Endodermal cell (in vitro differentiated cells): Measurements from ENCODE around the gene RBM20. TPM values are rescaled to one million over a fixed set of nuclear protein-coding genes. Genes with fewer than 3 reads are reported as not detected.

Source experiments
- DNase-seq: peaks from one replicate; pipeline ENCODE4 v3.0.0-alpha.2; 2017
- H3K27ac ChIP-seq: 2 replicates; pipeline ENCODE4 v1.5.1; 2013; ENCODE audit warnings: mild to moderate bottlenecking, low read depth, low read length, moderate library complexity
- H3K27me3 ChIP-seq: 2 replicates; pipeline ENCODE4 v1.6.1; 2013; ENCODE audit warnings: mild to moderate bottlenecking, low read length, moderate library complexity; ENCODE audit not compliant: insufficient read depth, control insufficient read depth, poor library complexity, severe bottlenecking
- H3K36me3 ChIP-seq: 2 replicates; pipeline ENCODE4 v1.7.0; 2013; ENCODE audit warnings: mild to moderate bottlenecking, low read length, moderate library complexity; ENCODE audit not compliant: control insufficient read depth, insufficient read depth
- H3K4me1 ChIP-seq: one replicate; pipeline ENCODE4 v1.7.0; 2013; ENCODE audit warnings: low read length; ENCODE audit not compliant: control insufficient read depth, insufficient read depth
- H3K4me3 ChIP-seq: 2 replicates; pipeline ENCODE4 v1.5.1; 2013; ENCODE audit warnings: mild to moderate bottlenecking, low read length, moderate library complexity
- H3K9ac ChIP-seq: 2 replicates; pipeline ENCODE4 v1.6.1; 2013; ENCODE audit warnings: mild to moderate bottlenecking, low read length, moderate library complexity; ENCODE audit not compliant: poor library complexity, severe bottlenecking; ENCODE audit errors: extremely low read depth
- H3K9me3 ChIP-seq: 2 replicates; pipeline ENCODE4 v1.6.1; 2013; ENCODE audit warnings: mild to moderate bottlenecking, low read length, moderate library complexity; ENCODE audit not compliant: control insufficient read depth
- H3K27ac Mint-ChIP-seq: 2 replicates; pipeline ENCODE4 v1.8.0; 2020; ENCODE audit warnings: mixed read lengths
- H3K27me3 Mint-ChIP-seq: 2 replicates; pipeline ENCODE4 v1.8.0; 2021; ENCODE audit warnings: mild to moderate bottlenecking, mixed read lengths; ENCODE audit not compliant: insufficient read depth
- H3K36me3 Mint-ChIP-seq: 2 replicates; pipeline ENCODE4 v1.8.0; 2020; ENCODE audit warnings: low read depth, mixed read lengths
- H3K4me1 Mint-ChIP-seq: 2 replicates; pipeline ENCODE4 v1.8.0; 2020; ENCODE audit warnings: mixed read lengths
- H3K4me3 Mint-ChIP-seq: 2 replicates; pipeline ENCODE4 v1.8.0; 2020; ENCODE audit warnings: mild to moderate bottlenecking, moderate library complexity, mixed read lengths
- H3K9me3 Mint-ChIP-seq: 2 replicates; pipeline ENCODE4 v1.8.0; 2020; ENCODE audit warnings: mild to moderate bottlenecking, mixed read lengths
- WGBS, 2 experiments: methylation state at CpG; one replicate each; pipeline versions ENCODE4 v1.1.5 to v1.1.7; 2013; ENCODE audit warnings: missing lambda C conversion rate in 2 of 2, mixed read lengths in 1 of 2; ENCODE audit not compliant: insufficient coverage in 1 of 2, insufficient read length in 1 of 2; 5-methylcytosine and 5-hydroxymethylcytosine counted together
- total RNA-seq, 2 donors: library from RNA; stranded (reverse); fragmentation: NEBNext Ultra II Directional in 1 of 2; extraction: Animal tissue kit (Norgen Biotek cat#: 25700) in 1 of 2; gene quantifications; 2 replicates in 1 of 2; 3 replicates in 1 of 2; pipeline ENCODE4 v1.2.1, GENCODE V29; 2021
- TF ChIP-seq, protein P1 (sequence below): fragments of 200-600 bp; sonication (generic); conservative IDR thresholded peaks from 2 replicates; pipeline ENCODE4 v1.5.0; 2021; ENCODE audit warnings: antibody characterized with exemption, mild to moderate bottlenecking

Gene RBM20
- total RNA-seq, 2 donors from 2014 or later, result 6.2 to 7.0 TPM

DNA sequence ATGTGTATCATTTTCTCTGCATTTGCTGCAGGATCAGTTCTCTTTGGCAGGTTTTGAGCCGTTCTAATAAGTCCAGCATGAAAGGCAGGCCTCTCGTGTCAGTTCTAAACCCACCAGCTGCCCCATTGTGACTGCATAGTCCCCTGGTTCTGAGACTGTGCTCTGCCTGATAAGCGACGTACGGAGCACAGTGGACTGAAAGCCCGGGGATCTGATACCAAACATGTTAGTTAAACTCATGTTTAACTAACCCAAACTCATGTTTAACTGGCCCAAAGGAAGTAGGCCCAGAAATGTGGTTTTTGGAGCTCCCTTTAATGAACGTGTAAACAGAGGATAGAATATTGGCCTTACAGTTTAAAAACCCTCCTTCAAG lies 129.5 kb downstream of the RBM20 start:
- Histone ChIP-seq H3K4me1 (peaks cover 4% of the 10 kb centered on the region), H3K36me3 (no peaks in the 10 kb centered on the region), H3K27ac (no peak overlapping the region), H3K9me3 (no peaks in the 10 kb centered on the region), H3K9ac (no peak overlapping the region), H3K4me3 (no peak overlapping the region), H3K27me3 (no peaks in the 10 kb centered on the region)
- Mint-ChIP-seq H3K36me3 (no peaks in the 10 kb centered on the region), H3K27ac (no peak overlapping the region), H3K27me3 (peaks cover 2% of the 10 kb centered on the region), H3K9me3 (no peaks in the 10 kb centered on the region), H3K4me1 (peaks cover 37% of the 10 kb centered on the region), H3K4me3 (no peak overlapping the region)
- DNase-seq, result no peak
- TF ChIP-seq, protein P1, sequence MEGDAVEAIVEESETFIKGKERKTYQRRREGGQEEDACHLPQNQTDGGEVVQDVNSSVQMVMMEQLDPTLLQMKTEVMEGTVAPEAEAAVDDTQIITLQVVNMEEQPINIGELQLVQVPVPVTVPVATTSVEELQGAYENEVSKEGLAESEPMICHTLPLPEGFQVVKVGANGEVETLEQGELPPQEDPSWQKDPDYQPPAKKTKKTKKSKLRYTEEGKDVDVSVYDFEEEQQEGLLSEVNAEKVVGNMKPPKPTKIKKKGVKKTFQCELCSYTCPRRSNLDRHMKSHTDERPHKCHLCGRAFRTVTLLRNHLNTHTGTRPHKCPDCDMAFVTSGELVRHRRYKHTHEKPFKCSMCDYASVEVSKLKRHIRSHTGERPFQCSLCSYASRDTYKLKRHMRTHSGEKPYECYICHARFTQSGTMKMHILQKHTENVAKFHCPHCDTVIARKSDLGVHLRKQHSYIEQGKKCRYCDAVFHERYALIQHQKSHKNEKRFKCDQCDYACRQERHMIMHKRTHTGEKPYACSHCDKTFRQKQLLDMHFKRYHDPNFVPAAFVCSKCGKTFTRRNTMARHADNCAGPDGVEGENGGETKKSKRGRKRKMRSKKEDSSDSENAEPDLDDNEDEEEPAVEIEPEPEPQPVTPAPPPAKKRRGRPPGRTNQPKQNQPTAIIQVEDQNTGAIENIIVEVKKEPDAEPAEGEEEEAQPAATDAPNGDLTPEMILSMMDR, result no peak
- WGBS, 2 experiments, result 91 to 93% methylated on average over 7 of the region's 7 CpGs

DNA sequence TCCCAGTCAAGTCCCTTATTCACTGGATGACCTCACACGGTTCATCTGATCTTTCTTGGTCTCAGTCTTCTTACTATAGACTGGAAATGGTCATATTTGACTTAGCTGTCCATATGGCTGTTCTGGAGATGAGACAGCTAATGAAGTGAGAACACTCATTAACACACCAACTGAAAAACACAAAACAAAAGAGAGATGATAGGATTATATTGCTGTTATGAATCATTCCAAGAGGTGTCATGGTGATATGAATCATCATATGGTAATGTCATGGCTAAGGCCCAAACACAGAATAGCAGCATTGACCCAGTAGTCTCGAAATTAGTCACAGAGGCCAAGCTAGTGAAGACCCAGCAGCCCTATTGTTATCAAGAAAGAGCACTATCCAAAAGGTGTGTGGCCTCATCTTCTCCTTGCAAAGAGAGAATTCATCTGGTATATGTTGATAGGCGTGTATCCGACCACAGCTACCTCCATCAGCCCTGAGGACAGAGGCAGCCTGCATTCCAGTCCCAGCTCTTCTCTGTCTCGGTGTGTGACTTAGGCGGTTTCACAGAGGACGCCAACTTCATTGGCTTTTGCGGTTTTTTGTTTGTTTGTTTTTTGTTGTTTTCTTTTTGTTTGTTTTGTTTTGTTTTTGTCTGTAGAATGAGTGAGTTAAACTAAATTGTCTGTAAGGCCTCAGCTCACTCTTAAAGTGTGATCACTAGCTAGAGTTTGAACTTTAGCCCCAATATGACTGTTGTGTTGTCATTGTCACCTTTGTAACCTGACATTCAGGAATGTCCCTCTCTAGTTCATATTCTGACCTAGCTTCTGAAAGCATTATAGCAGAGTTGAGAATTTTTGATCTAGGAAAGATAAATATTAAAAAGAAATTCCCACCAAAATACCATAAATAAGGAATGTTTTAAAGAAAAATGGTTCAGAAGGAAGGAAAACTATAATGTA lies 130.2 kb downstream of the RBM20 start:
- peaks cover 33% of the 10 kb centered on the region for H3K4me1 Mint-ChIP-seq

DNA sequence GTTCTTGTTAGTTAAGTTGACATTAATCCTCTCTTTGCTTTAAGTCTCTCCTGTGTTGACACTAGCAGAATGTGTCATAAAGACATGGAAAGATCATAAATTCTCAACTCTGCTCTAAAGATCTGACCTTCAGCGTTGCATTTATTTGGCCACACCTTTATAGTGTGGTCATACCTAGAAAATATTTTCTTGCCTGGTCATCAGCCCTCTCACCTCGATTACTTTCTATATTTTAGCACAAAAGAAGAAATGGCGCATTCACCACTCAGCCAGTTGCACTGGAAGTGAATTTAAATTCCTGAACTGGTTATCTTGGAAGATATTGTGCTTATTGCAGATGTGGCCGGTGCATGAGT lies 130.9 kb downstream of the RBM20 start:
- Histone ChIP-seq H3K9ac (no peak overlapping the region), H3K9me3 (no peaks in the 10 kb centered on the region), H3K4me3 (no peak overlapping the region), H3K4me1 (peaks cover 4% of the 10 kb centered on the region), H3K27me3 (no peaks in the 10 kb centered on the region), H3K36me3 (no peaks in the 10 kb centered on the region), H3K27ac (no peak overlapping the region)
- TF ChIP-seq, protein P1, result no peak
- DNase-seq, result no peak
- Mint-ChIP-seq H3K4me3 (no peak overlapping the region), H3K27ac (no peak overlapping the region), H3K9me3 (no peaks in the 10 kb centered on the region), H3K36me3 (no peaks in the 10 kb centered on the region), H3K27me3 (peaks cover 2% of the 10 kb centered on the region), H3K4me1 (peaks cover 33% of the 10 kb centered on the region)
- WGBS, 2 experiments, result 77 to 98% methylated on average over 3 to 4 of the region's 4 CpGs

More for the DNA sequence above, 130.2 kb downstream of the RBM20 start:
- Histone ChIP-seq H3K9ac (no peak overlapping the region), H3K4me1 (peaks cover 4% of the 10 kb centered on the region), H3K27me3 (no peaks in the 10 kb centered on the region), H3K27ac (no peak overlapping the region), H3K9me3 (no peaks in the 10 kb centered on the region), H3K36me3 (no peaks in the 10 kb centered on the region), H3K4me3 (no peak overlapping the region)
- WGBS, 2 experiments, result 91 to 100% methylated on average over 5 to 8 of the region's 8 CpGs
- Mint-ChIP-seq H3K36me3 (no peaks in the 10 kb centered on the region), H3K27ac (no peak overlapping the region), H3K4me3 (no peak overlapping the region), H3K9me3 (no peaks in the 10 kb centered on the region), H3K27me3 (peaks cover 2% of the 10 kb centered on the region)
- TF ChIP-seq, protein P1, result no peak
- DNase-seq, result no peak
